Breast epithelium (tissue), 4 donors: ENCODE measurements around the gene GNB3. TPM values are rescaled to one million over a fixed set of nuclear protein-coding genes. Genes with fewer than 3 reads are reported as not detected.
"Not testable (repeated sequence)": the region's sequence is repeated elsewhere in the genome, so short reads cannot be mapped to it uniquely, and the experiment has no call there.

Source experiments
- DNase-seq, 2 donors: peaks; one replicate each; pipeline ENCODE4 v3.0.0-alpha.2; 2019; ENCODE audit warnings: low spot score in 2 of 2
- H3K27ac ChIP-seq, 2 donors: fragments of 200-600 bp; sonication (generic) in 1 of 2; one replicate each; pipeline ENCODE4 v1.5.1; 2016 to 2019; ENCODE audit warnings: mild to moderate bottlenecking in 1 of 2
- H3K27me3 ChIP-seq, 2 donors: fragments of 200-600 bp; sonication (generic) in 1 of 2; one replicate each; pipeline versions ENCODE4 v1.5.1 to v1.6.0; 2017 to 2019; ENCODE audit warnings: control low read depth in 1 of 2, mild to moderate bottlenecking in 1 of 2
- H3K36me3 ChIP-seq: fragments of 200-600 bp; one replicate; pipeline ENCODE4 v1.5.1; 2019
- H3K4me1 ChIP-seq, 2 donors: fragments of 200-600 bp; sonication (generic); one replicate each; pipeline ENCODE4 v1.5.1; 2016 to 2019; ENCODE audit warnings: control low read depth in 1 of 2
- H3K4me3 ChIP-seq, 3 donors: fragments of 200-600 bp; sonication (generic); 1 replicate in 2 of 3; 2 replicates in 1 of 3; pipeline ENCODE4 v1.5.1; 2016 to 2019; ENCODE audit warnings: mild to moderate bottlenecking in 3 of 3, moderate library complexity in 2 of 3
- H3K9me3 ChIP-seq, 2 donors: fragments of 200-600 bp; sonication (generic) in 1 of 2; one replicate each; pipeline ENCODE4 v1.5.1; 2016 to 2019; ENCODE audit warnings: control low read depth in 1 of 2
- CTCF ChIP-seq, 3 donors: fragments of 450-650 bp; IDR thresholded peaks; one replicate each; pipeline ENCODE4 v1.5.1; 2016 to 2017; ENCODE audit warnings: antibody characterized with exemption in 3 of 3, mild to moderate bottlenecking in 3 of 3, moderate library complexity in 3 of 3
- POLR2A ChIP-seq: fragments of 450-650 bp; IDR thresholded peaks from one replicate; pipeline ENCODE4 v1.6.1; 2016; ENCODE audit warnings: antibody characterized with exemption, mild to moderate bottlenecking, moderate library complexity
- POLR2AphosphoS5 ChIP-seq, 3 donors: sonication (generic); formaldehyde crosslinking; IDR thresholded peaks; one replicate each; pipeline ENCODE4 v1.6.1; 2017; ENCODE audit warnings: antibody characterized with exemption in 3 of 3
- intact Hi-C: fragments of 100-400 bp; cut with DNase I; formaldehyde crosslinking; loops from one replicate; pipeline ENCODE4 v1.15.1; 2023; ENCODE audit warnings: low total_unique reads
- total RNA-seq, 3 donors: library from RNA; depleted of rRNA; stranded (reverse); fragments of >200 nt; gene quantifications; one replicate each; pipeline ENCODE4 v1.1.0, GENCODE V29; 2016

GNB3 gene
- total RNA-seq, 3 donors from 2014 or later: 0.80 to 3.3 (median 2.2) TPM

- intact Hi-C loops: loop anchor here (2.0 kb wide), 1 partner anchor 56 kb away; no protein-coding TSS in a partner anchor
- H3K27ac ChIP-seq: peak overlapping the region; percentile 93 to 94
These were observed 50.3 kb downstream of the GNB3 start for GRCh38 chr12:6890789-6891645.

GRCh38 chr12:6891646-6892001, 50.9 kb downstream of the GNB3 start:
- peaks cover 0 to 3% of the 10 kb centered on the region in 2 donors for H3K4me1 ChIP-seq
- no peak for TF ChIP-seq CTCF (IDR thresholded peaks at IDR 0.05)
- TF ChIP-seq POLR2AphosphoS5 (IDR thresholded peaks at IDR 0.05): no peak
- no peak for TF ChIP-seq POLR2A
- no peaks in the 10 kb centered on the region for H3K9me3 ChIP-seq
- peak overlapping the region; percentile 44 to 69 (median 62) for H3K4me3 ChIP-seq
- no peaks in the 10 kb centered on the region for H3K36me3 ChIP-seq
- intact Hi-C loops: loop anchor here (2.0 kb wide), 1 partner anchor 55 kb away; no protein-coding TSS in a partner anchor
- H3K27ac ChIP-seq: peak overlapping the region; percentile 93 to 94
- no peak for DNase-seq
- H3K27me3 ChIP-seq: no peaks in the 10 kb centered on the region

More at GRCh38 chr12:6890789-6891645, 50.3 kb downstream of the GNB3 start:
- H3K27me3 ChIP-seq: no peaks in the 10 kb centered on the region
- peaks cover 0 to 3% of the 10 kb centered on the region in 2 donors for H3K4me1 ChIP-seq
- H3K4me3 ChIP-seq: peak overlapping the region; percentile 44 to 69 (median 62)
- TF ChIP-seq POLR2AphosphoS5 (IDR thresholded peaks at IDR 0.05) (peak; percentile 75 to 92 (median 86)), POLR2A (peak; percentile 43), CTCF (IDR thresholded peaks at IDR 0.05) (peak; percentile 69 to 93 (median 74))
- no peaks in the 10 kb centered on the region for H3K9me3 ChIP-seq
- peak; percentile 96 to 98 for DNase-seq
- H3K36me3 ChIP-seq: no peaks in the 10 kb centered on the region

DNA sequence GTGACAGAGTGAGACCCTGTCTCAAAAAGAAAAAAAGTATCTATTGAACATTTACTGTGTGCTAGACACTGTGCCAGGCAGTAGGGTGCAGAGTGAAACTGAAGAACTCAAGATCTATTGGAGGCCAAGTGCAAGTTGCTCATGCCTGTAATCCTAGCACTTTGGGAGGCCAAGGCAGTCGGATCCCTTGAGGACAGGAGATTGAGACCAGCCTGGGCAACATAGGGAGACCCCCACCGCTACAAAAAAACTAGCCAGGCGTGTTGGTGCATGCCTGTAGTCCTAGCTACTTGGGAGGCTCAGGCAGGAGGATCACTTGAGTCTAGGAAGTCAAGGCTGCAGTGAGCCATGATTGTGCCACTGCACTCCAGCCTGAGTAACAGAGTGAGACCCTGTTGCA, 52.0 kb downstream of the GNB3 start:
- intact Hi-C loops, H3K27ac ChIP-seq, H3K27me3 ChIP-seq, H3K36me3 ChIP-seq, H3K4me1 ChIP-seq, H3K4me3 ChIP-seq, DNase-seq, H3K9me3 ChIP-seq: not testable (repeated sequence)

- Histone ChIP-seq H3K4me1 (peaks cover 0 to 3% of the 10 kb centered on the region in 2 donors), H3K4me3 (no peak overlapping the region), H3K9me3 (no peaks in the 10 kb centered on the region), H3K27me3 (no peaks in the 10 kb centered on the region), H3K27ac (no peak overlapping the region), H3K36me3 (no peaks in the 10 kb centered on the region)
- no peak for DNase-seq
- TF ChIP-seq CTCF (IDR thresholded peaks at IDR 0.05) (no peak), POLR2A (no peak), POLR2AphosphoS5 (IDR thresholded peaks at IDR 0.05) (no peak)
- intact Hi-C loops: no loop called here
These were observed 53.6 kb downstream of the GNB3 start for GRCh38 chr12:6894321-6894720.

Other genes with a start within 250 kb of the GNB3 start
- 100 to 1,000 TPM; 162 to 227 (median 203) TPM for gene CHD4, start 233.5 kb upstream of the GNB3 start, total RNA-seq
- 1 to 10 TPM in 2 of 3 donors, under 1 TPM in 1; 0.98 to 1.8 (median 1.8) TPM for gene LPAR5, start 205.0 kb upstream of the GNB3 start, total RNA-seq
- gene ACRBP, start 193.5 kb upstream of the GNB3 start, total RNA-seq: 1 to 10 TPM in 1 of 3 donors, under 1 TPM in 2; 0.59 to 2.4 (median 0.66) TPM
- 10 to 100 TPM; 51.1 to 74.2 (median 56.3) TPM for gene ING4, start 177.8 kb upstream of the GNB3 start, total RNA-seq
- gene ZNF384, start 151.6 kb upstream of the GNB3 start, total RNA-seq: 10 to 100 TPM; 34.4 to 57.0 (median 49.5) TPM
- gene PIANP, start 140.1 kb upstream of the GNB3 start, total RNA-seq: under 1 TPM in 2 of 3 donors, not detected in 1; 0.29 to 0.33 TPM
- 10 to 100 TPM; 52.1 to 72.2 (median 59.9) TPM for gene COPS7A, start 116.9 kb upstream of the GNB3 start, total RNA-seq
- gene MLF2, start 87.8 kb upstream of the GNB3 start, total RNA-seq: 100 to 1,000 TPM; 130 to 168 (median 159) TPM
- 100 to 1,000 TPM in 1 of 3 donors, 10 to 100 TPM in 2; 70.9 to 101 (median 85.8) TPM for gene PTMS, start 74.6 kb upstream of the GNB3 start, total RNA-seq
- gene LAG3, start 68.4 kb upstream of the GNB3 start, total RNA-seq: 1 to 10 TPM in 1 of 3 donors, under 1 TPM in 2; 0.44 to 1.3 (median 0.80) TPM
- gene CD4, start 51.4 kb upstream of the GNB3 start, total RNA-seq: 10 to 100 TPM in 2 of 3 donors, 1 to 10 TPM in 1; 5.9 to 29.0 (median 11.0) TPM
- 1 to 10 TPM; 2.6 to 4.2 (median 4.1) TPM for gene GPR162, start 19.1 kb upstream of the GNB3 start, total RNA-seq
- 10 to 100 TPM in 2 of 3 donors, 1 to 10 TPM in 1; 7.5 to 29.5 (median 10.1) TPM for gene P3H3, start 12.5 kb upstream of the GNB3 start, total RNA-seq
- gene CDCA3, start 10.4 kb downstream of the GNB3 start, total RNA-seq: 1 to 10 TPM in 2 of 3 donors, under 1 TPM in 1; 0.33 to 3.0 (median 1.8) TPM
- 10 to 100 TPM; 32.6 to 52.8 (median 34.7) TPM for gene USP5, start 11.2 kb downstream of the GNB3 start, total RNA-seq
- gene TPI1, start 26.6 kb downstream of the GNB3 start, total RNA-seq: 100 to 1,000 TPM; 297 to 386 (median 351) TPM
- 10 to 100 TPM in 2 of 3 donors, 1 to 10 TPM in 1; 9.0 to 13.4 (median 12.7) TPM for gene SPSB2, start 32.4 kb downstream of the GNB3 start, total RNA-seq
- 10 to 100 TPM in 2 of 3 donors, 1 to 10 TPM in 1; 7.4 to 15.4 (median 10.8) TPM for gene LRRC23, start 63.9 kb downstream of the GNB3 start, total RNA-seq
- gene ENO2, start 73.7 kb downstream of the GNB3 start, total RNA-seq: 10 to 100 TPM in 2 of 3 donors, 1 to 10 TPM in 1; 5.0 to 16.1 (median 11.1) TPM
- 10 to 100 TPM; 57.9 to 96.4 (median 59.7) TPM for gene ATN1, start 87.0 kb downstream of the GNB3 start, total RNA-seq
- not detected for gene RNU7-1, start 102.9 kb downstream of the GNB3 start, total RNA-seq
- 100 to 1,000 TPM; 515 to 824 (median 547) TPM for gene C12orf57, start 103.1 kb downstream of the GNB3 start, total RNA-seq
- gene PTPN6, start 110.4 kb downstream of the GNB3 start, total RNA-seq: 10 to 100 TPM; 14.7 to 28.0 (median 20.3) TPM
- 100 to 1,000 TPM; 194 to 237 (median 221) TPM for gene PHB2, start 129.7 kb downstream of the GNB3 start, total RNA-seq
- 10 to 100 TPM; 29.6 to 52.0 (median 49.5) TPM for gene EMG1, start 130.0 kb downstream of the GNB3 start, total RNA-seq
- gene LPCAT3, start 177.6 kb downstream of the GNB3 start, total RNA-seq: 10 to 100 TPM; 28.3 to 67.5 (median 63.7) TPM
- gene C1S, start 219.8 kb downstream of the GNB3 start, total RNA-seq: 100 to 1,000 TPM; 307 to 959 (median 622) TPM